Measurements from ENCODE around the gene BEGAIN. TPM values are rescaled to one million over a fixed set of nuclear protein-coding genes. Genes with fewer than 3 reads are reported as not detected.

The BEGAIN gene
- total RNA-seq, 1 donor from 2014 or later: 7.0 TPM

GRCh38 chr14:100577321-100577985 lies 9.8 kb downstream of the BEGAIN start:
- Mint-ChIP-seq H3K36me3 (ENCODE audit: unreplicated experiment) (no peaks in the 10 kb centered on the region), H3K4me1 (ENCODE audit: unreplicated experiment) (peaks cover 7% of the 10 kb centered on the region), H3K27me3 (ENCODE audit: unreplicated experiment) (no peaks in the 10 kb centered on the region), H3K9me3 (ENCODE audit: unreplicated experiment) (no peaks in the 10 kb centered on the region), H3K27ac (ENCODE audit: unreplicated experiment) (no peak overlapping the region), H3K4me3 (ENCODE audit: unreplicated experiment) (no peak overlapping the region)
- DNase-seq (ENCODE audit: extremely low spot score, unreplicated experiment): no peak
- TF ChIP-seq CTCF (IDR thresholded peaks at IDR 0.05): no peak

- Mint-ChIP-seq H3K36me3 (ENCODE audit: unreplicated experiment) (no peaks in the 10 kb centered on the region), H3K4me3 (ENCODE audit: unreplicated experiment) (no peak overlapping the region), H3K27me3 (ENCODE audit: unreplicated experiment) (no peaks in the 10 kb centered on the region), H3K27ac (ENCODE audit: unreplicated experiment) (no peak overlapping the region), H3K9me3 (ENCODE audit: unreplicated experiment) (no peaks in the 10 kb centered on the region), H3K4me1 (ENCODE audit: unreplicated experiment) (peaks cover 8% of the 10 kb centered on the region)
- no peak for DNase-seq (ENCODE audit: extremely low spot score, unreplicated experiment)
- TF ChIP-seq CTCF (IDR thresholded peaks at IDR 0.05): no peak
Measured at GRCh38 chr14:100576091-100577085, 10.8 kb downstream of the BEGAIN start.

GRCh38 chr14:100575266-100575995 lies 11.8 kb downstream of the BEGAIN start:
- Mint-ChIP-seq H3K4me3 (ENCODE audit: unreplicated experiment) (no peak overlapping the region), H3K27me3 (ENCODE audit: unreplicated experiment) (no peaks in the 10 kb centered on the region), H3K9me3 (ENCODE audit: unreplicated experiment) (no peaks in the 10 kb centered on the region), H3K36me3 (ENCODE audit: unreplicated experiment) (no peaks in the 10 kb centered on the region), H3K4me1 (ENCODE audit: unreplicated experiment) (peaks cover 8% of the 10 kb centered on the region), H3K27ac (ENCODE audit: unreplicated experiment) (no peak overlapping the region)
- DNase-seq (ENCODE audit: extremely low spot score, unreplicated experiment): no peak
- no peak for TF ChIP-seq CTCF (IDR thresholded peaks at IDR 0.05)

GRCh38 chr14:100574642-100575031 lies 12.6 kb downstream of the BEGAIN start:
- H3K4me1 Mint-ChIP-seq (ENCODE audit: unreplicated experiment): peaks cover 11% of the 10 kb centered on the region
- DNase-seq (ENCODE audit: extremely low spot score, unreplicated experiment): no peak
- no peak overlapping the region for H3K4me3 Mint-ChIP-seq (ENCODE audit: unreplicated experiment)
- H3K36me3 Mint-ChIP-seq (ENCODE audit: unreplicated experiment): no peaks in the 10 kb centered on the region
- H3K27ac Mint-ChIP-seq (ENCODE audit: unreplicated experiment): no peak overlapping the region
- peaks cover 3% of the 10 kb centered on the region for H3K27me3 Mint-ChIP-seq (ENCODE audit: unreplicated experiment)
- H3K9me3 Mint-ChIP-seq (ENCODE audit: unreplicated experiment): no peaks in the 10 kb centered on the region
- TF ChIP-seq CTCF (IDR thresholded peaks at IDR 0.05): no peak
